Gastroesophageal sphincter (tissue), 4 donors: ENCODE measurements around the gene SLC35C1. TPM values are rescaled to one million over a fixed set of nuclear protein-coding genes. Genes with fewer than 3 reads are reported as not detected.
A peak's percentile ranks its signal among the peaks of the same experiment; 100 is the strongest.

ENCODE experiments used
- ATAC-seq: fragments of 150-250 bp; one replicate; pipeline ENCODE4 v1.9.1; 2016; ENCODE audit warnings: mild to moderate bottlenecking, moderate library complexity
- H3K27ac ChIP-seq, 4 donors: fragments of 200-600 bp; sonication (generic) in 3 of 4; 1 replicate in 3 of 4; 2 replicates in 1 of 4; pipeline ENCODE4 v1.5.1; 2016 to 2019
- H3K27me3 ChIP-seq: fragments of 200-600 bp; sonication (generic); one replicate; pipeline ENCODE4 v1.5.1; 2019
- H3K36me3 ChIP-seq, 2 donors: fragments of 200-600 bp; sonication (generic); one replicate each; pipeline ENCODE4 v1.5.1; 2019; ENCODE audit warnings: control low read depth in 1 of 2
- H3K4me1 ChIP-seq, 3 donors: fragments of 200-600 bp; sonication (generic); 1 replicate in 2 of 3; 2 replicates in 1 of 3; pipeline ENCODE4 v1.5.1; 2016 to 2019; ENCODE audit warnings: control low read depth in 2 of 3
- H3K4me3 ChIP-seq, 2 donors: fragments of 200-600 bp; sonication (generic); one replicate each; pipeline ENCODE4 v1.5.1; 2019; ENCODE audit warnings: mild to moderate bottlenecking in 1 of 2, moderate library complexity in 1 of 2
- H3K9me3 ChIP-seq, 3 donors: fragments of 200-600 bp; sonication (generic); one replicate each; pipeline ENCODE4 v1.5.1; 2017 to 2019; ENCODE audit warnings: control low read depth in 2 of 3
- EP300 ChIP-seq: sonication (generic); formaldehyde crosslinking; IDR thresholded peaks from one replicate; pipeline ENCODE4 v1.6.1; 2017; ENCODE audit warnings: antibody characterized with exemption, mild to moderate bottlenecking
- POLR2A ChIP-seq, 2 donors: fragments of 450-650 bp; IDR thresholded peaks; one replicate each; pipeline ENCODE4 v1.6.1; 2017; ENCODE audit warnings: antibody characterized with exemption in 2 of 2, mild to moderate bottlenecking in 2 of 2, moderate library complexity in 1 of 2
- POLR2AphosphoS5 ChIP-seq: sonication (generic); formaldehyde crosslinking; IDR thresholded peaks from one replicate; pipeline ENCODE4 v1.6.1; 2017; ENCODE audit warnings: antibody characterized with exemption
- WGBS, 2 donors: methylation state at CpG; one replicate each; pipeline ENCODE4 v1.1.5; 2018; ENCODE audit warnings: low coverage in 1 of 2; 5-methylcytosine and 5-hydroxymethylcytosine counted together
- total RNA-seq, 4 donors: library from RNA; depleted of rRNA; stranded (reverse); fragments of >200 nt; gene quantifications; one replicate each; pipeline ENCODE4 v1.1.0, GENCODE V29; 2016
- TF ChIP-seq, protein P1 (sequence below), 4 experiments: fragments of 200-600 bp in 2 of 4; fragments of 450-650 bp in 2 of 4; sonication (generic) in 1 of 4; IDR thresholded peaks; one replicate each; pipeline ENCODE4 v1.5.1; 2017 to 2019; ENCODE audit warnings: antibody characterized with exemption in 4 of 4, mild to moderate bottlenecking in 2 of 4, moderate library complexity in 2 of 4

Gene SLC35C1
- total RNA-seq, 4 donors from 2014 or later, result 6.8 to 22.3 (median 8.5) TPM

- H3K27me3 ChIP-seq, result peaks cover 33% of the 10 kb centered on the region
- no peak overlapping the region for H3K27ac ChIP-seq
- WGBS, 2 donors, result 13 to 20% methylated on average over 1 of the region's 3 CpGs
- no peaks in the 10 kb centered on the region for H3K36me3 ChIP-seq
- ATAC-seq, result no peak
- H3K9me3 ChIP-seq, result no peaks in the 10 kb centered on the region
- H3K4me1 ChIP-seq, result no peaks in the 10 kb centered on the region
- no peak overlapping the region for H3K4me3 ChIP-seq
- no peak for TF ChIP-seq EP300
- TF ChIP-seq, protein P1, sequence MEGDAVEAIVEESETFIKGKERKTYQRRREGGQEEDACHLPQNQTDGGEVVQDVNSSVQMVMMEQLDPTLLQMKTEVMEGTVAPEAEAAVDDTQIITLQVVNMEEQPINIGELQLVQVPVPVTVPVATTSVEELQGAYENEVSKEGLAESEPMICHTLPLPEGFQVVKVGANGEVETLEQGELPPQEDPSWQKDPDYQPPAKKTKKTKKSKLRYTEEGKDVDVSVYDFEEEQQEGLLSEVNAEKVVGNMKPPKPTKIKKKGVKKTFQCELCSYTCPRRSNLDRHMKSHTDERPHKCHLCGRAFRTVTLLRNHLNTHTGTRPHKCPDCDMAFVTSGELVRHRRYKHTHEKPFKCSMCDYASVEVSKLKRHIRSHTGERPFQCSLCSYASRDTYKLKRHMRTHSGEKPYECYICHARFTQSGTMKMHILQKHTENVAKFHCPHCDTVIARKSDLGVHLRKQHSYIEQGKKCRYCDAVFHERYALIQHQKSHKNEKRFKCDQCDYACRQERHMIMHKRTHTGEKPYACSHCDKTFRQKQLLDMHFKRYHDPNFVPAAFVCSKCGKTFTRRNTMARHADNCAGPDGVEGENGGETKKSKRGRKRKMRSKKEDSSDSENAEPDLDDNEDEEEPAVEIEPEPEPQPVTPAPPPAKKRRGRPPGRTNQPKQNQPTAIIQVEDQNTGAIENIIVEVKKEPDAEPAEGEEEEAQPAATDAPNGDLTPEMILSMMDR (IDR thresholded peaks at IDR 0.05), result no peak
- TF ChIP-seq POLR2A (IDR thresholded peaks at IDR 0.05), result no peak
- TF ChIP-seq POLR2AphosphoS5, result no peak
These were observed 10.8 kb upstream of the SLC35C1 start for GRCh38 chr11:45794169-45794568.

GRCh38 chr11:45795379-45795778 is 9.6 kb upstream of the SLC35C1 start:
- Histone ChIP-seq H3K4me1 (no peaks in the 10 kb centered on the region), H3K36me3 (no peaks in the 10 kb centered on the region), H3K27ac (no peak overlapping the region), H3K4me3 (no peak overlapping the region), H3K9me3 (no peaks in the 10 kb centered on the region), H3K27me3 (peaks cover 21% of the 10 kb centered on the region)
- no peak for ATAC-seq
- no peak for TF ChIP-seq EP300
- TF ChIP-seq POLR2AphosphoS5, result no peak
- no peak for TF ChIP-seq POLR2A (IDR thresholded peaks at IDR 0.05)
- TF ChIP-seq, protein P1 (IDR thresholded peaks at IDR 0.05), result no peak
- WGBS, 2 donors, result 78 to 100% methylated on average over 1 to 3 of the region's 5 CpGs

DNA sequence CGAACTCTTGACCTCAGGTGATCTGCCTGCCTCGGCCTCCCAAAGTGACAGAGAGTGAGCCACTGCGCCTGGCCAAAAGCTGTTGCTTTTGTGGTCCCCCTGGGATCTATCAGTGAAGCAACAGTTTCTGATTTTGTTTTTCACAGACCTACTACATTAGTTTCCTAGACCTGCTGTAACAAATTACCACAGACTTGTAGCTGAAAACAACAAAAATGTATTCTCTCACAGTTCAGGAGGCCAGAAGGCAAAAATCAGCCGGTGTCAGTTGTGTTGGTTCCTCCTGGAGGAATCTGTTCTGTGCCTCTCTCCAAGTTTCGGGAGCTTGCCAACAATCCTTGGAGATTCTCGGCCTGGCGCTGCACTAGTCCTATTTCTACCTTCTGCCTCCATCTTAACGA is 8.5 kb upstream of the SLC35C1 start:
- no peaks in the 10 kb centered on the region for H3K4me1 ChIP-seq
- WGBS, 2 donors, result 85 to 88% methylated on average over 5 to 8 of the region's 8 CpGs
- ATAC-seq, result peak; percentile 60

GRCh38 chr11:45798793-45799441 is 6.0 kb upstream of the SLC35C1 start:
- H3K4me1 ChIP-seq, result peaks cover 0 to 3% (median 0%) of the 10 kb centered on the region in 3 donors
- no peaks in the 10 kb centered on the region for H3K9me3 ChIP-seq
- H3K27me3 ChIP-seq, result no peaks in the 10 kb centered on the region
- H3K4me3 ChIP-seq, result no peak overlapping the region
- WGBS, 2 donors, result 81 to 82% methylated on average over 4 to 8 of the region's 10 CpGs
- no peak for ATAC-seq
- TF ChIP-seq EP300, result no peak
- no peak for TF ChIP-seq POLR2AphosphoS5
- TF ChIP-seq POLR2A (IDR thresholded peaks at IDR 0.05), result no peak
- no peak overlapping the region for H3K27ac ChIP-seq
- H3K36me3 ChIP-seq, result no peaks in the 10 kb centered on the region

More for the DNA sequence above, 8.5 kb upstream of the SLC35C1 start:
- Histone ChIP-seq H3K36me3 (no peaks in the 10 kb centered on the region), H3K27me3 (peaks cover 18% of the 10 kb centered on the region), H3K9me3 (no peaks in the 10 kb centered on the region), H3K27ac (no peak overlapping the region), H3K4me3 (no peak overlapping the region)
- TF ChIP-seq, protein P1 (IDR thresholded peaks at IDR 0.05), result no peak
- no peak for TF ChIP-seq POLR2AphosphoS5
- TF ChIP-seq POLR2A (IDR thresholded peaks at IDR 0.05), result no peak
- no peak for TF ChIP-seq EP300

DNA sequence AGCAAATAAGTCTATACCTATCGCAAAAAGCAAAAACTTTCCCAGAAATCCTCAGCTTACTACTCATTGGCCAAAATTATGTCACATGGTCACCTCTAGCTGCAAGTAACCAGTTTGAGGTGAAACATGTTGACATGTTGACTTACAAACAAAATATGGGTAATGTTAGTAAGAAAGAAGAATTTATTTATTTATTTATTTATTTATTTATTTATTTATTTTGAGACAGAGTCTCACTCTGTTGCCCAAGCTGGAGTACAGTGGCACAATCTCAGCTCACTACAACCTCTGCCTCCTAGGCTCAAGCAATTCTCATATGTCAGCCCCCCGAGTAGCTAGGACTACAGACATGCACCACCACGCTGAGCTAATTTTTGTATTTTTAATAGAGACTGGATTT is 5.4 kb upstream of the SLC35C1 start:
- TF ChIP-seq POLR2A (IDR thresholded peaks at IDR 0.05) (no peak), EP300 (no peak), POLR2AphosphoS5 (no peak)
- TF ChIP-seq, protein P1 (IDR thresholded peaks at IDR 0.05), result no peak
- Histone ChIP-seq H3K27me3 (no peaks in the 10 kb centered on the region), H3K36me3 (no peaks in the 10 kb centered on the region), H3K4me3 (no peak overlapping the region), H3K4me1 (peaks cover 0 to 8% (median 0%) of the 10 kb centered on the region in 3 donors), H3K9me3 (no peaks in the 10 kb centered on the region), H3K27ac (no peak overlapping the region)
- ATAC-seq, result no peak
- 81 to 97% methylated on average over 3 of the region's 3 CpGs for WGBS, 2 donors
